ENCODE measurements around the gene ADGRL3.

ADGRL3 gene

GRCh38 chr4:61194571-61194970, 5.6 kb upstream of the ADGRL3 start:
- Histone ChIP-seq H3K4me3 (ENCODE audit: low read length) (no peak overlapping the region), H4K20me1 (ENCODE audit: insufficient read depth, low read length) (no peaks in the 10 kb centered on the region), H3K4me2 (ENCODE audit: low read length) (no peak overlapping the region), H3K79me2 (ENCODE audit: low read length) (no peaks in the 10 kb centered on the region), H2AFZ (ENCODE audit: low read depth, low read length) (no peak overlapping the region), H3K9ac (ENCODE audit: low read length) (no peak overlapping the region), H3K27me3 (ENCODE audit: low read depth, low read length) (no peaks in the 10 kb centered on the region), H3K9me3 (ENCODE audit: insufficient read depth, low read length) (no peaks in the 10 kb centered on the region), H3K36me3 (replicated peaks; ENCODE audit: low read depth, low read length) (no peaks in the 10 kb centered on the region), H3K27ac (ENCODE audit: low read length) (no peak overlapping the region), H3K4me1 (ENCODE audit: low read length) (no peaks in the 10 kb centered on the region)
- TF ChIP-seq EZH2phosphoT487 (IDR thresholded peaks at IDR 0.05; ENCODE audit: low read depth) (no peak), CTCF (IDR thresholded peaks at IDR 0.05; ENCODE audit: low read depth, low read length) (no peak)

- Histone ChIP-seq H3K9me3 (ENCODE audit: insufficient read depth, low read length) (no peaks in the 10 kb centered on the region), H3K4me2 (ENCODE audit: low read length) (no peak overlapping the region), H4K20me1 (ENCODE audit: insufficient read depth, low read length) (no peaks in the 10 kb centered on the region), H3K9ac (ENCODE audit: low read length) (no peak overlapping the region), H3K27me3 (ENCODE audit: low read depth, low read length) (no peaks in the 10 kb centered on the region), H3K36me3 (replicated peaks; ENCODE audit: low read depth, low read length) (no peaks in the 10 kb centered on the region), H3K79me2 (ENCODE audit: low read length) (no peaks in the 10 kb centered on the region), H3K27ac (ENCODE audit: low read length) (no peak overlapping the region), H3K4me1 (ENCODE audit: low read length) (no peaks in the 10 kb centered on the region), H3K4me3 (ENCODE audit: low read length) (no peak overlapping the region), H2AFZ (ENCODE audit: low read depth, low read length) (no peak overlapping the region)
- TF ChIP-seq CTCF (IDR thresholded peaks at IDR 0.05; ENCODE audit: low read depth, low read length) (no peak), EZH2phosphoT487 (IDR thresholded peaks at IDR 0.05; ENCODE audit: low read depth) (no peak)
Measured at GRCh38 chr4:61195101-61195500, 5.0 kb upstream of the ADGRL3 start.

GRCh38 chr4:61198686-61199085, 1.4 kb upstream of the ADGRL3 start:
- Histone ChIP-seq H4K20me1 (ENCODE audit: insufficient read depth, low read length) (no peaks in the 10 kb centered on the region), H3K36me3 (replicated peaks; ENCODE audit: low read depth, low read length) (no peaks in the 10 kb centered on the region), H2AFZ (ENCODE audit: low read depth, low read length) (no peak overlapping the region), H3K27ac (ENCODE audit: low read length) (no peak overlapping the region), H3K9ac (ENCODE audit: low read length) (no peak overlapping the region), H3K4me2 (ENCODE audit: low read length) (no peak overlapping the region), H3K79me2 (ENCODE audit: low read length) (no peaks in the 10 kb centered on the region), H3K4me1 (ENCODE audit: low read length) (no peaks in the 10 kb centered on the region), H3K9me3 (ENCODE audit: insufficient read depth, low read length) (peaks cover 3% of the 10 kb centered on the region; the same call in 1 of the 2 replicates), H3K4me3 (ENCODE audit: low read length) (no peak overlapping the region), H3K27me3 (ENCODE audit: low read depth, low read length) (no peaks in the 10 kb centered on the region)
- TF ChIP-seq EZH2phosphoT487 (IDR thresholded peaks at IDR 0.05; ENCODE audit: low read depth) (no peak), CTCF (IDR thresholded peaks at IDR 0.05; ENCODE audit: low read depth, low read length) (no peak)

GRCh38 chr4:61199873-61200186, 296 bp upstream of the ADGRL3 start:
- Histone ChIP-seq H3K4me1 (ENCODE audit: low read length) (no peaks in the 10 kb centered on the region), H3K36me3 (replicated peaks; ENCODE audit: low read depth, low read length) (no peaks in the 10 kb centered on the region), H3K4me3 (ENCODE audit: low read length) (no peak overlapping the region), H4K20me1 (ENCODE audit: insufficient read depth, low read length) (no peaks in the 10 kb centered on the region), H2AFZ (ENCODE audit: low read depth, low read length) (no peak overlapping the region), H3K9me3 (ENCODE audit: insufficient read depth, low read length) (peaks cover 3% of the 10 kb centered on the region; the same call in 1 of the 2 replicates), H3K27me3 (ENCODE audit: low read depth, low read length) (no peaks in the 10 kb centered on the region), H3K79me2 (ENCODE audit: low read length) (no peaks in the 10 kb centered on the region), H3K4me2 (ENCODE audit: low read length) (no peak overlapping the region), H3K9ac (ENCODE audit: low read length) (no peak overlapping the region), H3K27ac (ENCODE audit: low read length) (no peak overlapping the region)
- TF ChIP-seq CTCF (IDR thresholded peaks at IDR 0.05; ENCODE audit: low read depth, low read length): no peak
- no peak for TF ChIP-seq EZH2phosphoT487 (IDR thresholded peaks at IDR 0.05; ENCODE audit: low read depth)

Data from OCI-LY3 (cell line).